Upper lobe of left lung (tissue), 4 donors: ENCODE measurements around the gene GON7.

Experiments
- EP300 ChIP-seq, 4 donors: sonication (generic); formaldehyde crosslinking; IDR thresholded peaks; one replicate each; pipeline ENCODE4 v1.5.1; 2017; ENCODE audit warnings: antibody characterized with exemption in 4 of 4, control low read depth in 2 of 4
- POLR2A ChIP-seq, 4 donors: fragments of 450-650 bp; IDR thresholded peaks; one replicate each; pipeline ENCODE4 v1.5.1; 2016 to 2017; ENCODE audit warnings: antibody characterized with exemption in 4 of 4, mild to moderate bottlenecking in 2 of 4
- TF ChIP-seq, protein P1 (sequence below), 6 experiments: fragments of 450-650 bp in 4 of 6; fragments of 200-600 bp in 2 of 6; sonication (generic) in 2 of 6; IDR thresholded peaks; one replicate each; pipeline ENCODE4 v1.5.1; 2016 to 2019; ENCODE audit warnings: antibody characterized with exemption in 6 of 6

- TF ChIP-seq, protein P1, sequence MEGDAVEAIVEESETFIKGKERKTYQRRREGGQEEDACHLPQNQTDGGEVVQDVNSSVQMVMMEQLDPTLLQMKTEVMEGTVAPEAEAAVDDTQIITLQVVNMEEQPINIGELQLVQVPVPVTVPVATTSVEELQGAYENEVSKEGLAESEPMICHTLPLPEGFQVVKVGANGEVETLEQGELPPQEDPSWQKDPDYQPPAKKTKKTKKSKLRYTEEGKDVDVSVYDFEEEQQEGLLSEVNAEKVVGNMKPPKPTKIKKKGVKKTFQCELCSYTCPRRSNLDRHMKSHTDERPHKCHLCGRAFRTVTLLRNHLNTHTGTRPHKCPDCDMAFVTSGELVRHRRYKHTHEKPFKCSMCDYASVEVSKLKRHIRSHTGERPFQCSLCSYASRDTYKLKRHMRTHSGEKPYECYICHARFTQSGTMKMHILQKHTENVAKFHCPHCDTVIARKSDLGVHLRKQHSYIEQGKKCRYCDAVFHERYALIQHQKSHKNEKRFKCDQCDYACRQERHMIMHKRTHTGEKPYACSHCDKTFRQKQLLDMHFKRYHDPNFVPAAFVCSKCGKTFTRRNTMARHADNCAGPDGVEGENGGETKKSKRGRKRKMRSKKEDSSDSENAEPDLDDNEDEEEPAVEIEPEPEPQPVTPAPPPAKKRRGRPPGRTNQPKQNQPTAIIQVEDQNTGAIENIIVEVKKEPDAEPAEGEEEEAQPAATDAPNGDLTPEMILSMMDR (IDR thresholded peaks at IDR 0.05): no peak
- TF ChIP-seq EP300 (IDR thresholded peaks at IDR 0.05) (no peak), POLR2A (IDR thresholded peaks at IDR 0.05) (no peak)
Observed at GRCh38 chr14:93228550-93228949, 21.7 kb upstream of the GON7 start.
